Measurements from ENCODE around the gene RPIA.
"Not testable (repeated sequence)": the region's sequence is repeated elsewhere in the genome, so short reads cannot be mapped to it uniquely, and the experiment has no call there.

The RPIA gene

DNA sequence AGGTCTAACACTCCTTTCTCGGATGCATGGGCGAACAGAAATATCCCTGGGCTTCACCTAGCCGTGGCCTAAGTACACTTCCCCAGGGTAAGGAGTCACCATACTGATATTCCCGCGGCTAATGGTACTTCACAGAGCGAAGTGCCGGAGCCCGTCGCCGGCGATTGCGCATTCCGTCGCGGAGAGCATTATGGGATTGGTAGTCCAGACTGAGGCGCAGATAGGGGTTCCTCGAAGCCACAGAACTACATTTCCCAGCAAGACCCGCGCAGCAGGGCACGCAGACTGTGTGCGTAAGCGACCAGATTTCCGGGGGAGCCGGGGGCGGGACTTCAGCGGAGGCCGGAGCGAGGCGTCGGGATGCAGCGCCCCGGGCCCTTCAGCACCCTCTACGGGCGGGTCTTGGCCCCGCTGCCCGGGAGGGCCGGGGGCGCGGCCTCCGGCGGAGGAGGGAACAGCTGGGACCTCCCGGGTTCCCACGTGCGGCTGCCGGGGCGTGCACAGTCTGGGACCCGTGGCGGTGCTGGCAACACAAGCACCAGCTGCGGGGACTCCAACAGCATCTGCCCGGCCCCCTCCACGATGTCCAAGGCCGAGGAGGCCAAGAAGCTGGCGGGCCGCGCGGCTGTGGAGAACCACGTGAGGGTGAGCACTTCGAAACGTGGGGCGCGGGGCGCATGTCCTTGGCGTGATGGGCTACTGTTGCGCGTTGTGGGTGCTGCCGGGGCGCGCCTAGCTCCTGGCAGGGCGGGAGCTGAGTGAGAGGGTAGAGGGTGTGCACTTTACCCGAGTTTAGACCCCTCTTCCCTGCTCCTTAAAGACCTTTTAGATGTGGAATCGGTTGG is at the start of gene RPIA:
TSS of gene RPIA (plus strand) at position 335 of the 845 bp plus-strand sequence. CDS start at position 361, 26 bp downstream.
- DNase-seq: peak; percentile 99

DNA sequence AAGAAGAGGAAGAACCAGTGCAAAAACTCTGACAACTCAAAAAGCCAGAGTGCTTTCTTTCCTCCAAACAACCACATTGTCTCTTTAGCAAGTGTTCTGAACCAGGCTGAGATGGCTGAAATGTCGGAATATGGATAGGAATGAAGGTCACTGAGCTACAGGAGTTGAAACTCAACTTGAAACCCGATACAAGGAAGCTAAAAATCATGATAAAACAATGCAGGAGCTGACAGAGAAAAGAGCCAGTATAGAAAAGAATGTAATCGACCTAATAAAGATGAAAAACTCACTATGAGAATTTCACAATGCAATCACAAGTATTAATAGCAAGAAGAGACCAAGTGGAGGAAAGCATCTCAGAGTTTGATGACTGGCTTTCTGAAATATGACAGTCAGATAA is 49.2 kb upstream of the RPIA start:
- DNase-seq: no peak

DNA sequence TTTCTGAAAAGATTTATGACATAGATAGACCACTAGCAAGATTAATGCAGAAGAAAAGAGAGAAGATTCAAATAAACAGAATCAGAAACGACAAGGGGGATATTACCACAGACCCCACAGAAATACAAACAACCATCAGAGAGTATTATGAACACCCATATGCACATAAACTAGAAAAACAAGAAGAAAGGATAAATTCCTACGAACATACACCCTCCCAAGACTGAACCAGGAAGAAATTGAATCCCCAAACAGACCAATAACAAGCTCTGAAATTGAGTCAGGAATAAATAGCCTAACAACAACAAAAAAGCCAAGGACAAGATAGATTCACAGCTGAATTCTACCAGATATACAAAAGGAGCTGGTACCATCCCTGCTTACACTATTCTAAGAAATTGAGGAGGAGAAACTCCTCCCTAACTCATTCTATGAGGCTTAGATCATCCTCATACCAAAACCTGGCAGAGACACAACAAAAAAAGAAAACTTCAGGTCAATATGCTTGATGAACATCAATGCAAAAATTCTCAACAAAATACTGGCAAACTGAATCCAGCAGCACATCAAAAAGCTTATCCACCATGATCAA is 46.1 kb upstream of the RPIA start:
- DNase-seq: not testable (repeated sequence)

DNA sequence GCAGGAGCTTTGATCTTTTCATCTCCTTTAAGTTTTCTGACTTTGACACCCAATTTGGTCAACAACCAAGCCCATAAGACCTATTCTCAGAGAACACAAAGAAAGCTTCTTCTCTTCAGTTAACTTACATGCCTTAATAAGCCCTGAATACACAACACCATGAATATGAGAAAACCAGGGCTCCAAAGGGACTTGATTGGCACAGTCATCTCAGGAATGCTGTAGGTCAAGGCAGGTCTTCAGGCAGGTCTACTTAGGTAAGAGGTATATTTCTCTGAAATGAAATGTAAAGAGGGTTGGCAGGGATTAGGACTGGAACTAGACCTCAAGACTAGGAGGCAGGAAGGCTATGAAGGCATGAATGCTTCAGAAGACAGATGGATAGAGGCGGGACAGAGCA is 39.8 kb upstream of the RPIA start:
- DNase-seq: no peak

DNA sequence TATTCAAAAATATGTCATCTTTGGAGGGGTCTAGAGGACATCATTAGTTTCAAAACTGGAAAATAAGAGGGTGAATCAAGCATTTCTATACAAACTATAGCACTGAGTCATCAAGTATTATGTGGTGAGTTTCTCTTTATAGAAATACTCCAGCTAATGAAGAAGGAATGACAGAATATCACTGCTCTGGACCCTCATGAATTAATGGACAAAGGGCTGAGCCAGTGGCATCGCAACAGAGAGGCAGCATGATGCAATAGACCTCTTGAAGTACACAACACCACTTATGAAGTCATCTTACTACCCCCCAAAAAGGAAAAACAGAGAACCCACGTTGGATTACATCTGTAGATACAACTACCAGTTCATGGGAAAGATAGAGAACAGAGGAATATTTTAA is 36.8 kb upstream of the RPIA start:
- no peak for DNase-seq

DNA sequence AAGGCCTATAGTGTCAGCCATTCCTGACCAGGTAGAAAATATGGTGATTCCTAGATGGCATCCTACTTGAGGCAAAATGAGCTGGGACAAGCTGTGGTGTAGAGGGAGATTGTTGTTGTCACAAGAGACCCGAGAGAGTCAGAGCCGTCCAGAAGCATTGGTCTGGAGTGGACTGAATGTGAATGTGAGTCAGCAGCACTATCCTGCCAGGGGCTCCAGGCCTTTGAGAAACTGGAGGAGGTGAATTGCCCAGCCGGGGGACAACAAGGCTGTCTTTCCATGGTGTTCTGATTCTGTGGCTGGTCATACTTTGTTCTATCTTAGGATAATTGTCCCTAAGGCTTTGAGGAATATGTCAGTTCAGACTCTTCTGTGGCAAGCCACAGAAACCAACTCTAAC is 34.8 kb upstream of the RPIA start:
- no peak for DNase-seq

DNA sequence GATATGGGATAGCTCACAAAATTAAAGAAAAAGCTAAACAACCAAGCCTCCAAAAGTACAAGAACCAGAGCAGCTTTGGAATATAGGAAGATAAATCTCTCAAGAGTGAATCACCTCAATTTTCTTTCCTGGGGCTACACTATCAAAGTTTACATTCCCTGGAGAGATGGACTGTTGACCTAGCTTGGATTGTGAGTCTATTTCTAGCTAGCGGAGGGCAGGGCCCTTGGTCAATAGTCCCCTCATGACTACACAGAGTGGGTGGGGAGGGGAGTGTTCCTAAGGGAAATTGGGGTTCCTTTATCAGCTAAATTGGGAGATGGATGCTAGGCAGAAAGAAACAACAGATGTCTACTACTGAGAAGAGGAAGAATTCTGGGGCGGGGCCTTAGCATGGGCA is 34.3 kb upstream of the RPIA start:
- DNase-seq: no peak

DNA sequence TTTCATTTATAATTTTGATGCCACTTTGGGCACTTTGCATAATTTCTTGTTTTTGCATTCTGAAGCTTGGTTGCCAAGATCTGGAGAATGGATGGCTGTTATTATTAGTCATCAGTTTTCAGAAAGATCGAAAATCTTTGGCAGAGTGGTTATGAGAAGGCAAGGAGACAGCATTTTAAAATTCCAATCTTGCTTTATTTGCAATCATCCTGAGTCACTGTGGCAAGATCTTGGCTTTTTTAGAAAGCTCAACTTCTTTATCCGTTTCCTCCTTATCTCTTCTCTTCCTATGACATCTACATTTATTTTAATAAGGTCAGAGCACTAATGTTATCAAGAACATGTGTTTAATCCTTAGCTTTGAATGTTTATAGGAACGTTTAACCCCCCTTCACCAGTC is 33.1 kb upstream of the RPIA start:
- DNase-seq: no peak

DNA sequence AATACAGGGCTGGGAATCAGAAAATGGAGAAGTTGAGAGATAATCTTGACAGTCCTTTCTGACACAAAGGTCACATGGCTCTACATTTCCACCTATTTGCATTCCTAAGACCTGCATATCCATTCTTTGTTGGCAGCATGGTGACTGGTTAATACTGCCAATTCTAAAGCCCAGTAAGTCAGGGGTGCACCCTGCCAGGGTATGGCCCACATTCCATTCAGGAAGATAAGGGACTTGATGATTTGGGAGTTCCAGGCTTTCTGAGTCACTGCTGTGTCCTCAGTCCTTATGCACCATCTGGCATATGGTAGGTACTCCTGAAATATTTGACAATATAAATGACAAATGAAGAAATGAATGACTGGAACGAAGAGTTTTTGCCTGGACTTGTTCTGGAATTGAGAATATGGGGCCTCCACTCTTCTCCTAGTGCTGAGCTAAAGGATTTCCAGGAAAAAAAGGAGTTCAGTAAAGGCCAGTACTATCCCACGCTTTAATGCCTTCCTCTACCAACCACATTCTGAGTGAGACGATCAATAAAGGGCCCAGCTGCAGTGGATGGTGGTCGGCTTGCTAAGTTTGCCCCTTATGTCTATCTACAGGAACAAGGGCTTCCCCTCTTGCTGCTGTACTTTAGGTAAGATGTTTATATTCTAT is 32.5 kb upstream of the RPIA start:
- DNase-seq: no peak

DNA sequence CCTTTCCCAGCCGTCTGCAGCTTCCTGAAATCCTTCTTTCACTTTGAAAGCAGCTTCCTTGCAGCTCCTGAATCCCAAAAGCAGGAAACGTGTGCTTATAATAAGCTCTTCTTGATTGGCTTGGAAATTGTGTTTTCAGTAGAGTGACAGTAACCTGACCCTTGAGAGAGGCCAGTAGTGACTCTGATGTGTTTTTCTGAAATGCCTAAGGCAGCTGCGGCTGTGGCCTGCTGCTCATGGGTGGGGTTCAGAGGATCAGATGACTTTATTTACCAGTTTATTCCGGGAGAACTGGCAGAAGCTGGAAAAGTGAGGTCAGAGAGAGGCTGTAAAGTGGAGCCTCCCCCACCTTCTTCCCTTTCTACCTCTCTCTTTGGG is 31.9 kb upstream of the RPIA start:
- no peak for DNase-seq

DNA sequence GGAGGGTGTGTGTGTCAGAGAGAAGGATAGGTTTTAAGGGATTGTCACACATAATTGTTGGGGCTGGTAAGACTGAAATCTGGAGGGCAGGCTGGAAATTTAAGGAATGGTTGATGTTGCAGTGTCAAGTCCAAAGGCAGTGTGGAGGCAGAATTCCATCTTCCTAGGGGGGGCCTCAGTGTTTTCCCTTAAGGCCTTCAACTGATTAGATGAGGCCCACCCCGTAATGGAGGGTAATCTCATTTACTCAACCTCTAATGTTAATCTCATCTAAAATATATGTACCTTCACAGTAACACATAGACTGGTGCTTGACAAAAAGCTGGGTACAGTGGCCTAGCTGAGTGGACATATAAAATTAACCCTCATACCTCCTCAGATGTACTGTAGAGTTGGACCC is 30.9 kb upstream of the RPIA start:
- no peak for DNase-seq

DNA sequence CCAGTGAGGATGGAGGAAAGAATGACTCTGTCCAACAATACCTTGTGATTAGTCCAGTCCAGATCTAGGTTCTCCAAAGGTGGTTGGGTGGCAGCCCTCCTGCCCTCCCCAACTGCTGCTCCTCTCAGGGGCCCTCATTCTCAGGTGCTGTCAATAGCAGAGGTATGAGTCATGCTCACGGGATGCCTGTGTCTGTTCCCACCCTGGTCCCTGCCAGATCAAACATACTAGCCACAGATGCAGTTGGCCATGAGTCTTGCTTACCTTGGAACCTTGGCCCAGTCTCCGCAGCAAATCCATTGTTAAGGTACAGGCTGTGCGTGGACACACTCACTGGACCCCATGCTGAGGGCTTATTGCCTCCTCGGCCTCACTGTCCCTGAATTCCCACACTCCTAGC is 24.9 kb upstream of the RPIA start:
- DNase-seq: no peak

DNA sequence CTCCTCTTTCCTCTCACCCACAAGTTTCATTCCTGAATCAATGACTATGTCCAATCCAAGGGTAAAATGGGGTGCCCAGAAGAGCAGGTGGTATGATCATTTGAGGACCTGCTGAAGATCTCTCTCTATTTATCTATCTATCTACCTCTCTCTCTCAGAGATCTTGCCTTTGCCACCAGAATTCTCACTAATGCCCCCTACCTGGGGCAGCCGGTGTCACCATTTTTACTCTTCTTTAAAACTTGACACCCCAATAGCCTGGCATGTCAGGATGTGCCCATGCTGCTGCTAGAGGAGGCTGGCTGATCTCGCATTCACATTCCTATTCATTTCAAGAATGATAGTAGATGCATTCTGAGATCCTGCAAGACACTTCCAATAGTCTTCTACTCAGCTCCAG is 24.3 kb upstream of the RPIA start:
- DNase-seq: no peak

DNA sequence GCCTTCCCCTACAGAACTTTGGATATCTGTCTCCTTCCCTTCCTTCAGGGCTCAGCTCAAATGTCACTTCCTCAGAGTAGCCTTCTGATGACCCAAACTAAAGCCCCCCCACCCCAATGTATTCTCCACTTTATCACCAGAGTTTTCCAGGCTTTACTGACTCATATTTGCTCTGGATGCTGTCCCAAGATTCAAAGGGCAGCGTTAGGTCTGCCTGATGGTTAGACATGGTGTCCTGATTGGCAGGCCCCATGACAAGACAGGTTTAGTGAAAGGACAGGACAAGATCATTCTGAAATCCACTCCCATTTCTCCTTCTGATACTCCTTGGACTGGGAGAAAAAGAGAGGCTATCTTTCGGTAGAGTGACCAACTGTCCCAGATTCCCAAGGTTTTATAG is 22.6 kb upstream of the RPIA start:
- DNase-seq: no peak

DNA sequence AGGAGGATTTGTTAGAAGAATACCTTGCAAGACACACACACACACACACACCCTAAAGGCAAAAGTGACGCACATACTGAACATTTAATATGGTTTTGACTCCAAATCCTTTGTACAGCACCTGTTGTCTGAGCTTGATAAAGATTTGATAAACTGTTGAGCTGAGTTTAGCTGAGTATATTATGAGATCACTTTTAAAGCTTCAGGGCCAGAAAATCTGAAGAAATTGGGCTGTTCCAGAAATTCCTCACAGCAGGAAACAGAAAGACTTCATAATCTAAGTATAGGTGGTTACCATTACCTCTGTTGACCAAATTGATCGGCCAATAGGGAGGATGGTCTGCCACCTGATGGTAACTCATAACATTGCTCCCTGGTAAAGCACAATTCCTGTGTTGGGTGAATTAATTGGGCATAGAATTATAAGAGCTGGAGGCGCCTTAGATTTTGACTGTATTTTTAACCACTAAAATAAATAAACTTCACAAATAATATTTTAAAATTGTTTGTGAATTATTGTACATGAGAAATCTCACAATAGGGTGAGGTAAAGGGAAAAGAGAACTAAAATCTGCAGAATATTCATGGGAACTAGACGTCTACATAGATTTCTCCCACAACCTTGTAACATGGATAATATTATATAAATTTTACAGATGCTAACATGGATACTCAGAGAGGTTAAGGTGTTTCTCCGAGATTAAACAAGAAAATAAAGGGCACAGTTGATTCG is 21.8 kb upstream of the RPIA start:
- DNase-seq: peak; percentile 4

DNA sequence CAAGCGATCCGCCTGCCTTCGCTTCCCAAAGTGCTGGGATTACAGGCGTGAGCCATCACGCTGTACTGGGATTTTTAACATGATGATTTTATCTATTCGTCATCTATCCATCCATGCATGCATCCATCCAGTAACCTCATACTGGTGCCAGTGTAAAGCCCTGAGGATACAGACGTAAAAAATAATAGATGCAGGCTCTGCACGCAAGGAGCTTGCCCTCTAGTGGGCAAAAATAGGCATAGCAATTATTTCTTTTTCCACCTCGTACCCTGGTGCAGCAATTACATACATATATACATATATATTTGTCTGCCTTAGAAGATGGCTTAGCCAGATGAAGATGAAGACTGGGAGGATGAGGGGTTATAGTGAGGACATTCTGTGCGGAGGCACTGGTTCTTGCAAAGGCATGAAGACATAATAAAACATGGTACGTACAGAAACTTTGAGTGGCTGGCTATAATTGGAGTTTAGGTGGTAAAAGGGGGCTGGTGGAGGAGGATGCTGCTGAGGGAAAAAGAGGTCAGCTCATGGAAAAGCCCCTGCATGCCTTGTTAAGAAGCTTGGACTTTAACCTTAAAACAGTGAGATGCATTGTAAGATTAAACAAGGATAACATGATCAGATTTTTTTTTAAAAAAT is 19.6 kb upstream of the RPIA start:
- DNase-seq: no peak

DNA sequence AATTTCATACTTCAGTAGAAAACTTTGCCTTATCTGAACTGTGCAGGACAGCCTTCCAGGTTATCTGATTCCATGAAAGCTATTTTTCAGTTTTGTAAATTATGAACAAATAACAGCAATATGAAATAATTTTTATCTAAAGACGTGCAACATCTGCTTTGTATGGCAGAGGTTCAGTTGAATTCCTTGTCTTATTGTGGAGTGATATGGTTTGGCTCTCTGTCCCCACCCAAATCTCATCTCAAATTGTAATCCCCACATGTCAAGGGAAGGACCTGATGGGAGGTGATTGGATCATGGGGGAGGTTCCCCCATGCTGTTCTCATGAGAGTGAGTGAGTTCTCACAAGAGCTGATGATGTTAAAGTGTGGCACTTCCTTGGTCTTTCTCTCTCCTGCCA is 18.1 kb upstream of the RPIA start:
- no peak for DNase-seq

DNA sequence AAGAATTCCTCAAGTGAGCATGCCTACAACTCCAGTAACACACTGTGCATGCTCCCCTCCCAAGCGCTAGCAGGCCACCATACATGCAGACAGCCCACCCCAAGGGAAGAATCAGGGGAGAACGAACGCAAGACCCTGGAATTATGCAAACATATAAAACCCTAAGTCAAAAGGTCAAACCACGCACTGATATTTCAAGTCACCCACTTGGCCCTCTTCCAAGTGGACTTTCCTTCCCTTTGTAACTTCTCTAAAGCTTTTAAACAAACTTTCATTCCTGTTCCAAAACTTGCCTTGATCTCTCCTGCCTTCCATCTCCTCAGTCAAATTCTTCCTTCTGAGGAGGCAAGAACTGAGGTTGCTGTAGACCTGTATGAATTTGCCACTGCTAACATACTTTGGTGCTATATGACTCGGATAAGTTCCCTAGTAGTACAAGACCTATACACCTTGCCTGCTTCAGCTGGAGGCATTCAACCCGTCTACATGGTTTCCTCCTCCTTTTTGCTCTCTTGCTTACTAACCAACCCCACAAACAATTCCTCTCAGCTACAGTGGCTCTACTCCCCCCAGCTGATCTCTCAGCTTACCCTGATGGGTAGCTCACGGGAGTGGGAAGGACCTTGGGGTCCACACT is 11.1 kb upstream of the RPIA start:
- DNase-seq: no peak

DNA sequence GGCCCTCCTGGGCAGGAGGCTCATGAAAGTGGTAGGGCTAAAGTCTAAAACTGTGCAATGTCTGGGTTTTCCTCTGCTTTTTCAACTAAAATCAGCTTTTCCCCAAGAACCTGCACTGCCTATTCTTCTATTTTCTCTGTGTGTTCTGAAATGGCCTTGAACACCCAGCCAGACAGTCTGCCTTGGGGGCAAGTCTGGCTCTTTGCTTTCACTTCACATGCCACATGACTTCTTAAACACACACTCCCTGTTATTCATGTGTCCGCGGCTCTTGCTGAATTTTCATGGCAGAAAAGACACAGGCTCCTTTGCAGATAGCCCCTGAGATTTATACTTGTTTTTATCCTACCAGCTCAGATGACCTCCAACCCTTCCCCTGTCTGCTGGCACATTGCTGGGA is 10.6 kb upstream of the RPIA start:
- DNase-seq: no peak

DNA sequence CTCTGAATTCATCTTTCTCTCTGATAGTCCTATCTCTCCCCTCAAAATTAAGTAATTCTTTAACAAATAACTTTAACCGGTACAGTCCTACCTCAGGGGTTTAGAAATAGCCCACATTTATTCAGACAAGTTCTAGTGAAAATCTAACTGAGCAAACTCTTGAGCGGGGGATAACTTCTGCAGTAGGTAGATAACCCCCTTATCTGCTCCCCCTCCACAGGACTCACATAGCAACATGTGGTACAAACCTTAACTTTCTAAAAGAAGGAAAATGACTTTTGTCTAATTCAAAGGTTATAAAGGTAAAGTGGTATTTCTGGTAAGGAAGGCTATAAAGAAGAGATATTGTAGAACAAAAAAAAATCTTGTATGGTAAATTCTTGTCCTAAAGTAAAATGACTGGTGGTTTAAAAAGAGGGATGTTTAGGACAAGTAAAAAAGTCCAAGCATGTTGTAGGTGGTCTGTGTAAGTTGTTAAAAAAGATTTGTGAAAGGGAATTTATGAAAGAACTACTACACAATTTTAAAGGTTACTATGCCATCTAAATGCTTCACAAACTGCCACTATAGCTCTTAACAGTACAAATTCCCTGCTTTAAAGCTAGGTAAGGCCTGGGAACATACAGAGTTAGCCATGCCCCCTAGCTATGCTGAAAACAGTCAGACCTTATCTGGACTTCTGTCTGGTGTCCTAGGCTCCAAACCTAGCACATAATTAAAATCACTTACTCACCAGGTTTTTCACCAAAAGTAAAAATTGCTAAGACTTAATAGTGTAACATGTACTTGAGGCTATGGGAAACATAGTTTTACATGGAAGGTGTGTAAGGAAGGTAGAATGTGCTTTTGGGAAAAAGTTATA is 8.1 kb upstream of the RPIA start:
- DNase-seq: no peak

DNA sequence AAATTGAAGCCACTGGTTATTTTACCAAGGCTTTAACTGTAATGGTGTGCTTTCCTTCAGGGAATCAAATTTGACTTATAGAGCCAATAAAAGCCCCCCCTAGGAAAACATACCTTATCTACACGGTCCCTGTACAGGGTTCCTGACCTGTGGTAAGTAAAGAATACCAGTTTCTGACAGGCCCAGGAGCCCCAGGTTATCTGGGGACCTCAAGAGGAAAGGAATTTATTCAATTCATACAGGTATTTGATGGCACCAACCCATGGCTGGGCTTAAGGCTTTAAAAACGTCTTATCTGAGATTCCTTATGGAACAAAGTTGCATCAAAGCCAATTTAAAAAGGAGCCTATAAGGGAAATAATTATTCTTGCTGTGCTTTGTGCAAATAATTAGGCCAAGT is 7.0 kb upstream of the RPIA start:
- DNase-seq: no peak

DNA sequence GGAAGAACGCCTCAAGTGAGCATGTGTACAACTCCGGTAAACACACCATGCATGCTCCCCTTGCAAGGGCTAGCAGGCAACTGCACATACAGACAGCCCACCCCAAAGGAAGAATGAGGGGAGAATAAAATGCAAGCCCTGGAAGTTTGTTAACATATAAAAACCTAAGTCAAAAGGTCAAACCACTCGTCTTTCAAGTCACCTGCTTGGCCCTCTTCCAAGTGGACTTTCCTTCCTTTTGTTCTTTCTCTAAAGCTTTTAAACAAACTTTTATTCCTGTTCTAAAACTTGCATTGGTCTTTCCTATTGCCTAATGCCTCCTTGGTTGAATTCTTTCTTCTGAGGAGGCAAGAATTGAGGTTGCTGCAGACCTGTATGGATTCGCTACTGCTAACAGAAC is 5.2 kb upstream of the RPIA start:
- no peak for DNase-seq
